Mononuclear cell (primary cell): ENCODE results near the gene ARL11. TPM values are rescaled to one million over a fixed set of nuclear protein-coding genes. Genes with fewer than 3 reads are reported as not detected.
"Not testable (repeated sequence)": the region's sequence is repeated elsewhere in the genome, so short reads cannot be mapped to it uniquely, and the experiment has no call there.

Source experiments
- H3K27me3 ChIP-seq: 2 replicates; pipeline ENCODE4 v1.6.0; 2011; ENCODE audit warnings: low read length, control low read depth; ENCODE audit not compliant: insufficient read depth
- H3K4me1 ChIP-seq: 2 replicates; pipeline ENCODE4 v1.5.1; 2011; ENCODE audit warnings: mild to moderate bottlenecking, low read length, control low read depth; ENCODE audit not compliant: insufficient read depth
- H3K4me3 ChIP-seq: 2 replicates; pipeline ENCODE4 v1.5.1; 2011; ENCODE audit warnings: mild to moderate bottlenecking, low read length, moderate library complexity
- H3K9me3 ChIP-seq: 2 replicates; pipeline ENCODE4 v1.5.1; 2011; ENCODE audit warnings: low read depth, mild to moderate bottlenecking, control low read depth, low read length
- total RNA-seq: library from RNA; depleted of rRNA; stranded (reverse); fragments of >200 nt; gene quantifications from one replicate; pipeline ENCODE4 v1.2.3, GENCODE V29; 2012

Gene ARL11
- total RNA-seq, 1 donor = 1.3 TPM

DNA sequence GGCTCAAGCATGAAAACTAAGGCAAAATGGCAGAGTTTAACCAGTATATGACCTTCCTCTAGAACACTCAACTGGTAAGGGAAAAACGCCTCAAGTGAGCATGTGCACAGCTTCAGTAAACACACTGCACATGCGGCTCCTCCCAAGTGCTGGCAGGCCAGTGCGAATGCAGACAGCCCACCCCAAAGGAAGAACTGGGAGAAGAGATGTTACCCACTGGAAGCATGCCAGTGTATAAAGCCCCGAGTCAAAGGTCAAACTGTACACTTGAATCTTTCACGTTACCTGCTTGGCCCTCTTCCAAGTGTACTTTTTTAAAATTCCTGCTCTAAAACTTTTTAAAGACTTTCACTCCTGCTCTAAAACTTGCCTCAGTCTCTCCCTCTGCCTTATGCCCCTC is 23.7 kb upstream of the ARL11 start:
- H3K9me3 ChIP-seq = no peaks in the 10 kb centered on the region
- H3K4me1 ChIP-seq = peaks cover 21% of the 10 kb centered on the region
- H3K4me3 ChIP-seq = no peak overlapping the region
- no peaks in the 10 kb centered on the region for H3K27me3 ChIP-seq

DNA sequence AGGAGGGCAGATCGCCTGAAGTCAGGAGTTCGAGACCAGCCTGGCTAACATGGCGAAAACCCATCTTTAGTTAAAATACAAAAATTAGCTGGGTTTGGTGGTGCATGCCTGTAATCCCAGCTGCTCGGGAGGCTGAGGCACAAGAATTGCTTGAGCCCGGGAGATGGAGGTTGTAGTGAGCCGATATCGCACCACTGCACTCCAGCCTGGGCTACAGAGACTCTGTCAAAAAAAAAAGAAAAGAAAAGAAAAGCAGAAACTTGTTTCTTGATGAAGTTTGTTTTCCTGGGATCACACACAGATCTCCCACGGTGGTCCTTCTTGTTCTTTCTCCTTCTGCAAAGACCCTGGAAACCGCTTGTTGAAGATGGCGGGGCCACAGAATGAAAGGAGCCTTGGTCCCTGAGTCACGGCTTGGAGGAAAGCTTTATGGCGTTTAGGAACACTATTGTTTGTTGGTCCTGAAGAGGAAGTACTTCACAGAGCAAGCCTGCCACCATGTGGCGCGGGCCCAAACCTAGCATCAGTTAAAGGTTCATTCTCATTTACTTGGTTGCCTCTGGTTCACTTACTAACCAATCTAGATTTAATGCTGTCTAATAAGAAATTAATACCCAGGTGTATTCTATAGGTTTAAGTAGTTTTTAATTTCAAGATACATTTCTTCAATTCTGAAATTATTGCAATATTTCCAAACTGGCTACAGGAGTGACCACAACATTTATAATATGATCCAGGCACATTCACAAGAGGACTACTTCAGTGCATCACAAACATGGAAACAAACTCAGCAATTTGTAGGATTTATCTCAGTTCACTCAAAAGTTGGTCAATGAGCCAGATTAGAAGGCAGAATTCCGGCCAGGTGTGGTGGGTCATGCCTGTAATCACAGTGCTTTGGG is 21.3 kb upstream of the ARL11 start:
- H3K4me3 ChIP-seq = peak overlapping the region; percentile 34
- H3K9me3 ChIP-seq = no peaks in the 10 kb centered on the region
- no peaks in the 10 kb centered on the region for H3K27me3 ChIP-seq
- peaks cover 21% of the 10 kb centered on the region for H3K4me1 ChIP-seq

DNA sequence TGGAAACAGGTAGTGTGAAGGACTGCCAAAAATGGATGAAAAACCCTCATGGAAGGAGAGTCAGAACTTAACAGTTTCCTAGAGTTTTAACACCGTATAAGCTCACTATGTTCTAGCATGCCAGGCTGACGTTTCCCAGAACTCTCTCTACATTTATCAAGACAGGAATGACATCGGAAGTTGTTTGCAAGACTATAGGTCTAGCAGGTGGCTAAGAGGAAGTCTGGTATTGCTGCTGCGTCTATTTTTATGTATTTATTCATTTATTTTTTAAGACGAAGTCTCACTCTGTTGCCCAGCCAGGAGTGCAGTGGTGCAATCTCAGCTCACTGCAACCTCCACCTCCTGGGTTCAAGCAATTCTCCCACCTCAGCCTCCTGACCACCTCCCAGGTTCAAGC is 20.5 kb upstream of the ARL11 start:
- peaks cover 21% of the 10 kb centered on the region for H3K4me1 ChIP-seq
- H3K27me3 ChIP-seq = no peaks in the 10 kb centered on the region
- H3K9me3 ChIP-seq = no peaks in the 10 kb centered on the region
- no peak overlapping the region for H3K4me3 ChIP-seq

- H3K9me3 ChIP-seq = no peaks in the 10 kb centered on the region
- no peaks in the 10 kb centered on the region for H3K27me3 ChIP-seq
- peaks cover 21% of the 10 kb centered on the region for H3K4me1 ChIP-seq
- no peak overlapping the region for H3K4me3 ChIP-seq
Observed at GRCh38 chr13:49608651-49609331, 19.5 kb upstream of the ARL11 start.

DNA sequence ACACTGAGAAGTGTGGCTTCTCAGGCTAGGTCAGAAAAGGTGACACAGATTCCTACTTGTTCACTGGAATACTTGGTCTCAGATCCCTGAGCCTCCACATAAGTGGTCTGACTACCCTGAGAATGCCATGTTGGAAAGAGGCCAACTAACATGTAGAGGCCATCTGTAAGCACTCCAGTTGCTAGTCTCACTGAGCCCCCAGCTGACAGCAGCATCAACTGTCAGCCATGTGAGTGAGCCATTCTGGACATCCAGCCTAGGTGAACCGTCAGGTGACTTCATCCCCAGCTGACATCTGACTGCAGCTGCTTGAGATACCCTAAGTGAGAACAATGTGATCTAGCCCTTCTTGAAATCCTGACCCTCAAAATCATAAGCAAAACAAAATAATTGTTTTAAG is 18.1 kb upstream of the ARL11 start:
- H3K9me3 ChIP-seq = no peaks in the 10 kb centered on the region
- peaks cover 21% of the 10 kb centered on the region for H3K4me1 ChIP-seq
- H3K27me3 ChIP-seq = no peaks in the 10 kb centered on the region
- no peak overlapping the region for H3K4me3 ChIP-seq

DNA sequence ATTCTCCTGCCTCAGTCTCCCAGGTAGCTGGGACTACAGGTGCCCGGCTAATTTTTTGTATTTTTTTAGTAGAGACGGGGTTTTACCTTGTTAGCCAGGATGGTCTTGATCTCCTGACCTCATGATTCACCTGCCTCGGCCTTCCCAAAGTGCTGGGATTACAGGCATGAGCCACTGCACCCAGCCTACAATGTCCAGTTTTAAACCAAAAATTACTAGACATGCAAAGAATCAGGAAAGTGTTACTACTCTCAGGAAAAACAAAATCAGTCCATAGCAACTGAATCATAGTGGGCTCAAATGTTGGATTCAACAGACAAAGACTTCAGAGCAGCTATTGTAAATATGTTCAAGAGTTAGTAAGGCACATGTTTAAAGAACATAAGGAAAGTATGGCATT is 16.3 kb upstream of the ARL11 start:
- H3K9me3 ChIP-seq, H3K4me3 ChIP-seq, H3K27me3 ChIP-seq: not testable (repeated sequence)
- H3K4me1 ChIP-seq = peaks cover 15% of the 10 kb centered on the region

- Histone ChIP-seq H3K4me3 (no peak overlapping the region), H3K27me3 (no peaks in the 10 kb centered on the region), H3K9me3 (no peaks in the 10 kb centered on the region), H3K4me1 (peaks cover 8% of the 10 kb centered on the region)
Observed at GRCh38 chr13:49615836-49616675, 12.3 kb upstream of the ARL11 start.

DNA sequence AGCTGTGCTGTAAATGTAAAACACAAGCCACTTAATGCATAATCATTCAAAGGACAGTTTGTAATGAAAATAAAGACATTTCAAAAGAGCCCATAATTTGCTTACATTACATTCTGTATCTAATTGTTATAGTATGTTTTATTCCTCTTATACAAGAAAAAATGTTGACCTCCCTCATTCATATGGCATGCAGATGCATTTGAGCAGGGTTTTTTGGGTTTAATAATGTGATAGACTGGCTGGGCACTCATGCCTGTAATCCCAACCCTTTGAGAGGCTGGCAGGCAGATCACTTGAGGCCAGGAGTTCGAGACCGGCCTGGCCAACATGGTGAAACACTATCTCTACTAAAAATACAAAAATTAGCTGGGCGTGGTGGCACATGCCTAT is 11.6 kb upstream of the ARL11 start:
- Histone ChIP-seq H3K27me3 (no peaks in the 10 kb centered on the region), H3K4me1 (peaks cover 8% of the 10 kb centered on the region), H3K9me3 (no peaks in the 10 kb centered on the region), H3K4me3 (no peak overlapping the region)

- Histone ChIP-seq H3K27me3 (no peaks in the 10 kb centered on the region), H3K4me1 (peaks cover 8% of the 10 kb centered on the region), H3K4me3 (no peak overlapping the region), H3K9me3 (no peaks in the 10 kb centered on the region)
Observed at GRCh38 chr13:49620170-49620621, 8.1 kb upstream of the ARL11 start.

GRCh38 chr13:49622174-49622946 is 5.9 kb upstream of the ARL11 start:
- Histone ChIP-seq H3K4me3 (no peak overlapping the region), H3K27me3 (no peaks in the 10 kb centered on the region)

GRCh38 chr13:49624229-49624628 is 4.1 kb upstream of the ARL11 start:
- Histone ChIP-seq H3K4me3 (no peak overlapping the region), H3K4me1 (peaks cover 31% of the 10 kb centered on the region), H3K9me3 (no peaks in the 10 kb centered on the region), H3K27me3 (no peaks in the 10 kb centered on the region)

More at GRCh38 chr13:49622174-49622946, 5.9 kb upstream of the ARL11 start:
- Histone ChIP-seq H3K4me1 (peaks cover 13% of the 10 kb centered on the region), H3K9me3 (no peaks in the 10 kb centered on the region)

DNA sequence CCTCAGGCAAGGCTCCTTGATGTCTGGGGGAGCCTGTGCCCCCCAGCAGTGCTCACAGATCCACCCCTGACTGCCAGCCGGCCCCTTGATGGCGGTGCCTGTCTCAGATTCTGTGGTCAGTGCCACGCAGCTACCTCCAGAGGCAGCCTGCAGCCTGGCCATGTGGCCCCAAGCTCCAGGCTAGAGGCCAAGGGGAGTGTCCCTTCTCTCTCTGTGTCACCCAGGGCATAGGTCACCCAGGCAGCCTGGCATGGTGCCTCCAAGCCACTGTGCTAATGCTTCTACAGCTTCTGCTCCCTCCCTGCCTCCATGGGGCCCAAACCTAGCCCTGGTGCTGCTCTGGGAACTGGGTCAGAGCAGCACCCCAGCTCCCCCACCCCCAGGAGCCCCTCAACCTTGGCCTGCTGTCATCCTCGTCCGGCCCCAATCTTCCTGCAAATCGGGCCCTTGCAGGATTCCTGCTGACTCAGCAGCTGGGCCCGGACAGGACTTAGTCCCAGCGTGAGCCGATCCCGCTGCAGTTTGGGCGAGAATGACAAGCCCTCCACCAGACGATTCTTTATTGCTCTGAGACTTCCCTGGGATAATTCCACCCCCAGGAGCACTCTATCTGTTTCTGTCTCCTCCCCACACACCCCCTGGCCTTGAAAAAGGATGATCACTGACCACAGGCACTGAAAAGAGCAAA is 2.8 kb upstream of the ARL11 start:
- Histone ChIP-seq H3K9me3 (no peaks in the 10 kb centered on the region), H3K4me1 (peaks cover 35% of the 10 kb centered on the region), H3K27me3 (no peaks in the 10 kb centered on the region), H3K4me3 (no peak overlapping the region)

GRCh38 chr13:49629196-49629938 is 1.1 kb downstream of the ARL11 start:
- peaks cover 70% of the 10 kb centered on the region for H3K4me1 ChIP-seq
- peak overlapping the region; percentile 87 for H3K4me3 ChIP-seq
- no peaks in the 10 kb centered on the region for H3K9me3 ChIP-seq
- no peaks in the 10 kb centered on the region for H3K27me3 ChIP-seq
